GM23338 (cell line): ENCODE results near the gene GP1BB. TPM values are rescaled to one million over a fixed set of nuclear protein-coding genes. Genes with fewer than 3 reads are reported as not detected.
"Not testable (repeated sequence)": the region's sequence is repeated elsewhere in the genome, so short reads cannot be mapped to it uniquely, and the experiment has no call there.

Experiments used
- ATAC-seq: fragments of 200-7000 bp; cut with Tn5 transposase; 3 replicates; pipeline ENCODE4 v1.9.1; 2020
- DNase-seq: peaks from one replicate; pipeline ENCODE4 v3.0.0-alpha.2; 2015; ENCODE audit warnings: low spot score
- H2AFZ ChIP-seq: fragments of 200-600 bp; sonication (generic); 2 replicates; pipeline ENCODE4 v1.8.0; 2016; ENCODE audit warnings: antibody characterized with exemption, mild to moderate bottlenecking, moderate library complexity
- H3F3A ChIP-seq: fragments of 200-600 bp; sonication (generic); replicated peaks from 2 replicates; pipeline ENCODE4 v1.8.0; 2017; ENCODE audit warnings: antibody characterized with exemption, mixed run types, low read depth
- H3K27ac ChIP-seq: fragments of 200-600 bp; sonication (generic); 2 replicates; pipeline ENCODE4 v1.6.1; 2016; ENCODE audit warnings: low read depth
- H3K27me3 ChIP-seq: fragments of 200-600 bp; sonication (generic); 2 replicates; pipeline ENCODE4 v1.8.0; 2016; ENCODE audit warnings: mild to moderate bottlenecking, mixed run types, moderate library complexity; ENCODE audit not compliant: insufficient read depth
- H3K36me3 ChIP-seq: fragments of 200-600 bp; sonication (generic); 2 replicates; pipeline ENCODE4 v1.8.0; 2016; ENCODE audit warnings: mild to moderate bottlenecking; ENCODE audit not compliant: insufficient read depth
- H3K4me1 ChIP-seq: fragments of 200-600 bp; sonication (generic); 2 replicates; pipeline ENCODE4 v1.8.0; 2016; ENCODE audit warnings: mild to moderate bottlenecking, moderate library complexity; ENCODE audit not compliant: insufficient read depth
- H3K4me2 ChIP-seq: fragments of 200-600 bp; sonication (generic); 2 replicates; pipeline ENCODE4 v1.7.1; 2017; ENCODE audit warnings: mixed run types
- H3K4me3 ChIP-seq: fragments of 200-600 bp; sonication (generic); 2 replicates; pipeline ENCODE4 v1.6.1; 2016; ENCODE audit warnings: mixed run types
- H3K79me2 ChIP-seq: fragments of 200-600 bp; sonication (generic); replicated peaks from 2 replicates; pipeline ENCODE4 v1.8.0; 2017; ENCODE audit warnings: mild to moderate bottlenecking; ENCODE audit not compliant: insufficient read depth
- H3K9me2 ChIP-seq: fragments of 200-600 bp; sonication (generic); 2 replicates; pipeline ENCODE4 v1.8.0; 2017; ENCODE audit not compliant: insufficient read depth
- H4K20me1 ChIP-seq: fragments of 200-600 bp; sonication (generic); replicated peaks from 2 replicates; pipeline ENCODE4 v1.8.0; 2017; ENCODE audit warnings: mild to moderate bottlenecking; ENCODE audit not compliant: insufficient read depth
- H3K27ac Mint-ChIP-seq: 2 replicates; pipeline ENCODE4 v1.8.0; 2020; ENCODE audit warnings: inconsistent platforms, mild to moderate bottlenecking, moderate library complexity, mixed read lengths
- H3K27me3 Mint-ChIP-seq: 3 replicates; pipeline ENCODE4 v1.8.0; 2022; ENCODE audit warnings: low read depth, mild to moderate bottlenecking, moderate library complexity, mixed read lengths, inconsistent platforms; ENCODE audit not compliant: insufficient read depth, poor library complexity
- H3K36me3 Mint-ChIP-seq: 3 replicates; pipeline ENCODE4 v1.8.0; 2021; ENCODE audit warnings: low read depth, mild to moderate bottlenecking, inconsistent platforms, moderate library complexity, mixed read lengths
- H3K4me1 Mint-ChIP-seq: 3 replicates; pipeline ENCODE4 v1.8.0; 2020; ENCODE audit warnings: mild to moderate bottlenecking, inconsistent platforms, mixed read lengths
- H3K4me3 Mint-ChIP-seq: 3 replicates; pipeline ENCODE4 v1.8.0; 2021; ENCODE audit warnings: moderate library complexity, mild to moderate bottlenecking, inconsistent platforms, mixed read lengths
- H3K9me3 Mint-ChIP-seq: 3 replicates; pipeline ENCODE4 v1.8.0; 2020; ENCODE audit warnings: moderate library complexity, mild to moderate bottlenecking, inconsistent platforms, mixed read lengths
- CTCF ChIP-seq, 2 experiments: fragments of 200-600 bp in 1 of 2; sonication (generic) in 1 of 2; conservative IDR thresholded peaks; 2 replicates each; pipeline versions ENCODE4 v1.5.1 to v1.6.1; 2016 to 2017; ENCODE audit warnings: antibody characterized with exemption in 2 of 2, low read depth in 2 of 2, mild to moderate bottlenecking in 2 of 2, moderate library complexity in 1 of 2
- ETS1 ChIP-seq: IDR thresholded peaks from 2 replicates; pipeline ENCODE4 v1.6.1; 2016; ENCODE audit warnings: antibody characterized with exemption
- EZH2 ChIP-seq: fragments of 200-600 bp; sonication (generic); IDR thresholded peaks from one replicate; pipeline ENCODE4 v1.8.0; 2017; ENCODE audit warnings: antibody characterized with exemption, mild to moderate bottlenecking, low read depth; ENCODE audit not compliant: unreplicated experiment
- JUNB ChIP-seq: IDR thresholded peaks from one replicate; pipeline ENCODE4 v1.6.1; 2016; ENCODE audit warnings: antibody characterized with exemption; ENCODE audit not compliant: unreplicated experiment
- NANOG ChIP-seq: IDR thresholded peaks from 2 replicates; pipeline ENCODE4 v1.6.1; 2016; ENCODE audit warnings: antibody characterized with exemption, borderline replicate concordance
- STAT1 ChIP-seq: IDR thresholded peaks from one replicate; pipeline ENCODE4 v1.6.1; 2016; ENCODE audit warnings: antibody characterized with exemption; ENCODE audit not compliant: unreplicated experiment
- ZNF331 ChIP-seq: fragments of 250-450 bp; sonication (Bioruptor Pico); IDR thresholded peaks from 2 replicates; pipeline ENCODE4 v1.5.0; 2020; ENCODE audit warnings: low read depth, mild to moderate bottlenecking, moderate library complexity
- polyA plus RNA-seq: library from polyadenylated mRNA; unstranded; fragments of >200 nt; fragmentation: Nextera tagmentation; extraction: Ambion mirVana; gene quantifications from 2 replicates; pipeline ENCODE4 v1.2.1, GENCODE V29; 2016
- total RNA-seq: library from RNA; depleted of rRNA; stranded (reverse); fragments of >200 nt; shearing (Covaris generic); gene quantifications from 2 replicates; pipeline ENCODE4 v1.2.3, GENCODE V29; 2014

GP1BB gene
- total and polyA plus RNA-seq, 2 experiments from 2014 or later = 0.53 to 1.3 TPM

GRCh38 chr22:19697871-19698270 is 25.5 kb upstream of the GP1BB start:
- not testable (repeated sequence) for H4K20me1 ChIP-seq, H3K27ac Mint-ChIP-seq, H3K36me3 ChIP-seq, DNase-seq, H3K27me3 Mint-ChIP-seq, H3K4me3 ChIP-seq, H3K27me3 ChIP-seq, H3K9me3 Mint-ChIP-seq, H3K27ac ChIP-seq, ATAC-seq, H3K9me2 ChIP-seq, H3K79me2 ChIP-seq, H3F3A ChIP-seq, H3K4me1 Mint-ChIP-seq, H3K4me1 ChIP-seq, H3K4me3 Mint-ChIP-seq, H3K4me2 ChIP-seq, H2AFZ ChIP-seq, H3K36me3 Mint-ChIP-seq

- Mint-ChIP-seq H3K9me3 (no peaks in the 10 kb centered on the region), H3K36me3 (no peaks in the 10 kb centered on the region), H3K27ac (no peak overlapping the region), H3K4me3 (no peak overlapping the region), H3K4me1 (peaks cover 19% of the 10 kb centered on the region), H3K27me3 (peaks cover 14% of the 10 kb centered on the region)
- Histone ChIP-seq H3K36me3 (no peaks in the 10 kb centered on the region), H3K4me1 (peaks cover 19% of the 10 kb centered on the region), H3K9me2 (no peaks in the 10 kb centered on the region), H3K27me3 (no peaks in the 10 kb centered on the region), H3K27ac (no peak overlapping the region), H3K4me3 (no peak overlapping the region), H2AFZ (no peak overlapping the region), H3F3A (0 out of 2 replicates have a peak, but pooled peaks cover 3% of the 10 kb centered on the region), H3K79me2 (no peaks in the 10 kb centered on the region), H4K20me1 (no peaks in the 10 kb centered on the region), H3K4me2 (no peak overlapping the region)
- TF ChIP-seq JUNB = no peak
- ATAC-seq (no peak), DNase-seq (no peak)
Observed at GRCh38 chr22:19700790-19701419, 22.4 kb upstream of the GP1BB start.

- H4K20me1 ChIP-seq = no peaks in the 10 kb centered on the region
- Mint-ChIP-seq H3K4me1 (peaks cover 19% of the 10 kb centered on the region), H3K9me3 (no peaks in the 10 kb centered on the region), H3K27ac (no peak overlapping the region), H3K4me3 (no peak overlapping the region), H3K27me3 (peaks cover 20% of the 10 kb centered on the region), H3K36me3 (no peaks in the 10 kb centered on the region)
- DNase-seq (no peak), ATAC-seq (no peak)
- H3K4me3 ChIP-seq = no peak overlapping the region
- H3K4me2 ChIP-seq = no peak overlapping the region
- peaks cover 22% of the 10 kb centered on the region for H3K4me1 ChIP-seq
- H3K9me2 ChIP-seq = no peaks in the 10 kb centered on the region
- H3K79me2 ChIP-seq = no peaks in the 10 kb centered on the region
- H3K27me3 ChIP-seq = no peaks in the 10 kb centered on the region
- no peaks in the 10 kb centered on the region for H3K36me3 ChIP-seq
- no peak overlapping the region for H2AFZ ChIP-seq
- H3K27ac ChIP-seq = no peak overlapping the region
- TF ChIP-seq ZNF331 (CRISPR knock-in tag) = no peak
- TF ChIP-seq EZH2 = no peak
- TF ChIP-seq NANOG = no peak
- TF ChIP-seq STAT1 = no peak
- no peak for TF ChIP-seq CTCF (conservative IDR thresholded peaks at IDR 0.05; ENCODE audit: low read depth in 2 of 2)
- no peak for TF ChIP-seq ETS1
- 0 out of 2 replicates have a peak, but pooled peaks cover 3% of the 10 kb centered on the region for H3F3A ChIP-seq
Observed at GRCh38 chr22:19701420-19702145, 21.8 kb upstream of the GP1BB start.
